Dermis microvascular lymphatic vessel endothelial cell (primary cell): Measurements from ENCODE around the gene KIF2B. TPM values are rescaled to one million over a fixed set of nuclear protein-coding genes. Genes with fewer than 3 reads are reported as not detected.
"Not testable (repeated sequence)": the region's sequence is repeated elsewhere in the genome, so short reads cannot be mapped to it uniquely, and the experiment has no call there.

Experiments
- DNase-seq, 2 donors: peaks; one replicate each; pipeline versions ENCODE4 v3.0.0 to v3.0.0-alpha.2; 2010; ENCODE audit warnings: low read depth in 2 of 2
- total RNA-seq: library from RNA; depleted of rRNA; stranded (reverse); fragments of >200 nt; gene quantifications from 2 replicates; pipeline ENCODE4 v1.2.1, GENCODE V29; 2014

KIF2B gene
- total RNA-seq, result not detected in 2 replicates

- no peak for DNase-seq
These were observed at the start of gene KIF2B for GRCh38 chr17:53822764-53823163. TSS of gene KIF2B (plus strand) at chr17:53822927. CDS start at chr17:53823034, 107 bp downstream.

- DNase-seq, result no peak
These were observed 42.4 kb upstream of the KIF2B start for GRCh38 chr17:53780320-53780719.

GRCh38 chr17:53791551-53791950, 31.2 kb upstream of the KIF2B start:
- no peak for DNase-seq

- no peak for DNase-seq
These were observed 30.3 kb upstream of the KIF2B start for GRCh38 chr17:53792451-53792850.

GRCh38 chr17:53792997-53793396, 29.7 kb upstream of the KIF2B start:
- DNase-seq, result no peak

GRCh38 chr17:53794875-53795274, 27.9 kb upstream of the KIF2B start:
- no peak for DNase-seq

- no peak for DNase-seq
These were observed 26.1 kb upstream of the KIF2B start for GRCh38 chr17:53796642-53797041.

GRCh38 chr17:53797501-53797900, 25.2 kb upstream of the KIF2B start:
- no peak for DNase-seq

GRCh38 chr17:53804437-53804836, 18.3 kb upstream of the KIF2B start:
- no peak for DNase-seq

- DNase-seq, result no peak
These were observed 16.3 kb upstream of the KIF2B start for GRCh38 chr17:53806473-53806872.

- no peak for DNase-seq
These were observed 15.4 kb upstream of the KIF2B start for GRCh38 chr17:53807286-53807685.

GRCh38 chr17:53818271-53818670, 4.5 kb upstream of the KIF2B start:
- no peak for DNase-seq

GRCh38 chr17:53818929-53819328, 3.8 kb upstream of the KIF2B start:
- no peak for DNase-seq

- DNase-seq, result no peak
These were observed 2.8 kb upstream of the KIF2B start for GRCh38 chr17:53819956-53820355.

GRCh38 chr17:53823341-53824050, 769 bp downstream of the KIF2B start:
- no peak for DNase-seq

GRCh38 chr17:53834771-53835170, 12.0 kb downstream of the KIF2B start:
- not testable (repeated sequence) for DNase-seq

GRCh38 chr17:53837131-53837530, 14.4 kb downstream of the KIF2B start:
- no peak for DNase-seq

- DNase-seq, result no peak
These were observed 21.9 kb downstream of the KIF2B start for GRCh38 chr17:53844491-53845107.

- DNase-seq, result not testable (repeated sequence)
These were observed 48.4 kb downstream of the KIF2B start for GRCh38 chr17:53871128-53871527.
